ENCODE data around the gene TPM4.
A peak's percentile ranks its signal among the peaks of the same experiment; 100 is the strongest.
"Not testable (repeated sequence)": the region's sequence is repeated elsewhere in the genome, so short reads cannot be mapped to it uniquely, and the experiment has no call there.

The TPM4 gene

DNA sequence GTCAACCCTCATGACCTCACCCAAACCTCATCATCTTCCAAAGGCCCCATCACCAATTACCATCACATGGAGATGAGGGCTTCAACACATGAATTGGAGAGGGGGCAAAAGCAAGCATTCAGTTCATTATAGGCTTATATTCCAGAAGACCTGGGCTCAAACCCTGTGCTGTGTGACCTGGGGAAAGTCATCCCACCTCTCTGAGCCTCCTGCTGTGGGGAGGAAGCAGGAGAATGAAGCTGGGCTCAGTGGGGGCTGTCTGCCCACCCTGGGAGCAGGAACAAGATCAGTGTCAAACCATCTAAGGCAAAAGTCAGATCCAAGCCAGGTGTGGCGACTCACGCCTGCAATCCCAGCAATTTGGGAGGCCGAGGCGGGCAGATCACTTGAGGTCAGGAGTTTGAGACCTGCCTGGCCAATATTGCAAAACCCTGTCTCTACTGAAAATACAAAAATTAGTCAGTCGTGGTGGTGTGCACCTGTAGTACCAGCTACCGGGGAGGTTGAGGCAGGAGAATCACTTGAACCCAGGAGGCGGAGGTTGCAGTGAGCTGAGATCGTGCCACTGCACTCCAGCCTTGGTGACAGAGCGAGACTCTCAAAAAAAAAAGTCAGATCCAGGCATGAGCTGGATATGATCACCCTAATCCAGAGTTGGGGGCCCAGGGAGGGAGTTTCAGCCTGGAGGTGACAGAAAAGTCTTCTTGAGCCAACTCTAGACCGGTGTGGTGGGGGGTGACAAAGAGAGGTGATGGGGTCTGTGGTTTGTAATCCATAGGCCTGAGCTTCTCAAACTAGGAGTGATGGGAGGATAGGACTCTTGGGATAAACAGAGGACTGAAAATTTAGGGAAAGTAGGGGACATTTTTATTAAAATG is 1.6 kb upstream of the TPM4 start:
- no peak for DNase-seq

DNA sequence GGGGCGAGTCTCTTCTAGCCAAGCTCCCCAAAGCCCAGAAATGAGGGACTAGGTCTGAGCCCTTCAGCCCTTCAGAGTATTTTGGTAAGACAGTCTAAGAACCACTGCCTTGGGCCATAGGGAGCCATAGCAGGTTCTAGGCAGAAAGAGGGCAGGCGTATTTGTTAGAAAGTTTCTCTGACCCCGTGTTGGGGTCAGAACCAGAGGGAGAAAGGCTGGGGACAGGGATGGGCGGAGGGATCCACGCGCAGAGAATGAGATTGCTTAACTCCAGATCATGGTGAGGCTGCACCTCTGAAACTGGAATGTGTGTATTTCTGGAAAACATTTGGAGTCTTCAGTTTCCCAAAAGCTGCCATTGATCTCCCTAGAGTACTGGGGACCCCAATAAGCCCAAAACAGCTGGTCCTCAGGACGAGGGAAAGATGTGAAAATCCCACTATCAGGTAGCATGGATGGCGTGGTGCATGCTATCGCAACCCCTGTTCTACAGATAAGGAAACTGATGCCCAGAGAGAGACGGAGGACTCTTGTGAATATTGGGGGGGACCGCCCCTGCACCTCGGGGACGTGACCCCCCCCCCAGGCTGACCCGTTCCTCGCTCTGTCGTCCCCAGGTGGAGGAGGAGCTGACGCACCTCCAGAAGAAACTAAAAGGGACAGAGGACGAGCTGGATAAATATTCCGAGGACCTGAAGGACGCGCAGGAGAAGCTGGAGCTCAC is 703 bp upstream of the TPM4 start:
- no peak for DNase-seq

GRCh38 chr19:16076958-16077611 is 790 bp downstream of the TPM4 start:
- peak in 1 of 2 experiments; percentile 26 for DNase-seq

- DNase-seq = no peak
Measured at GRCh38 chr19:16077984-16078758, 1.9 kb downstream of the TPM4 start.

DNA sequence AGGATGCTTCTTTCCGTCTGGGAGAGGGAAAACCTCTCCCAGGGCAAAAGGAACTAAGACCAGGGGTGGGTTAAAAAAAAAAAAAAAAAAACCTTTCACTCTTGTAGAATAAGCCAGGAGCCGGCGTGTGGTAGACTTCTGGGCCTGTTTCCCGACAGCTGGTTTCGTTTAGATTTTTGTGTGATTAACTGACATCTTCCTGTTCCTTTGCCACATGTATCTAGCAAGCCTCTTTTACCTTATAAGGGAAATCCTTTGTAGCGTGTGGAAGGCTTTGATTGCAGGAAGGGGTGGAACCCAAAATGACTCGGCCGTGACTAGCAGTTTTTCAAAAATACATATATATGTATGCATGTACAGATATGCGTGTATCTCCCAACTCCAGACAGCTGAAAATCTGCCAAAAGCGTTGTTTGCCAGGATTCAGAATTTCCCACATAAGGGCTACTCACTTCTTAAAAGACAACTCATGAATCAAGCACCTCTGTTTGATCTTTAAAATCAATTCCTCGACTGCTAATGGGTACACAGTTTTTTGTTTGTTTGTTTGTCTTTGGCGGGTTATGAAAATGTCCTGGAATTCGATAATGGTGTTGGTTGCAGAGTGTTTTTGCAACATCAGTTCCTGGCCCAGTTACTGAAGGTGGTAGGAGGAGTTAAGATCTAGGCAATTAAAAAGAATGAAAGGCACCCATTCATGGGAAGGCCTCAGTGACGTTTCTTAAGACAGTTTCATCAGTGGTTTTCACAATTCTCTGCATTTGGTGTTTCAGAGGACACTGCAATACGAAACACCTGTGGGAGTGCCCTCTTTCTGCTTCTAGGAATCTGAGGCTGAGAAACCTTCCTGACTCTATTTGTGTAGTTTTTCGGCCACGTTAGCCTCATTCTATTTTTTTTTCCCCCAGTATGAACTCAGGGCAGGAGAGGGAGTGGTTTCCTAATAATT is 2.7 kb downstream of the TPM4 start:
- DNase-seq = peak; percentile 40 to 80

DNA sequence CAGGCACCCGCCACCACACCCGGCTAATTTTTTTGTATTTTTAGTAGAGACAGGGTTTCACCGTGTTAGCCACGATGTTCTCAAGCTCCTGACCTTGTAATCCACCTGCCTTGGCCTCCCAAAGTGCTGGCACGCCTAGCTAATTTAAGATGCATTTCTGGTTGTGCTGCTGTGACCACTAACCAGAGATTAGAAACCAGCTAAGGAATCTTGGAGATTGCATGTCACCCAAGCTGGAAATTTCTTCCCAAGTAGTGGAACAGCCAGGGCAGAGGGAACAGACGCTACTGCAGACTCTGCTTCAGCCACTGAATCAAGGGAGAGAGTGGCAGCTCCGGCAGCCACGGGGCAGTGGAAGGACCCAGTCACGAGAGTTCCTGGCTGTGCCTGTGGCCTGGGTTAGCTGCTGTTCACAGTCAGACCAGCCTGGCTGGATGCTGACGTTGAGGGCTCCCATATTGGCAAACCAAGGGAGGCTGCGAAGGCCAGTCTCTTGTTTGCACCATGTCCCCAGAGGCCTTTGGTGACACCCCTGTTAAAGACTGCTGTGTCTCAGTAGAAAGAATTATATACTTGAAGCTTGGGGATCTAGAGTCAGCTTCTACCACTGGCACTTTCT is 7.9 kb downstream of the TPM4 start:
- DNase-seq = no peak

DNA sequence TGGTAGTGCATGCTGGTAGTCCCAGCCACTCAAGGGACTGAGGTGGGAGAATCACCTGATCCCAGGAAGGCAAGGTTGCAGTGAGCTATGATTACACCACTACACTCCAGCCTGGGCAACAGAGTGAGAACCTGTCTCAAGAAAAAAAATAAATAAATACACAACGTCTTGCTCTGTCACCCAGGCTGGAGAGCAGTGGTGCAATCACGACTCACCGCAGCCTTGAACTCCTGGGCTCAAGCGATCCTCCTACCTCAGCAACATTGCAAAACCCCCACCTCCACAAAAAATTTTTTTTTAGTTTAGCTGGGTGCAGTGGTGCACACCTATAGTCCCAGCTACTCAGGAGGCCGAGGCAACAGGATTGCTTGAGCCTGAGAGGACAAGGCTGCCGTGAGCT is 8.8 kb downstream of the TPM4 start:
- DNase-seq = no peak

- DNase-seq = not testable (repeated sequence)
Measured at GRCh38 chr19:16087404-16087803, 11.1 kb downstream of the TPM4 start.

- no peak for DNase-seq
Measured at GRCh38 chr19:16087940-16088339, 11.6 kb downstream of the TPM4 start.

GRCh38 chr19:16088351-16089009 is 12.2 kb downstream of the TPM4 start:
- DNase-seq = no peak

- no peak for DNase-seq
Measured at GRCh38 chr19:16089010-16089846, 12.9 kb downstream of the TPM4 start.

DNA sequence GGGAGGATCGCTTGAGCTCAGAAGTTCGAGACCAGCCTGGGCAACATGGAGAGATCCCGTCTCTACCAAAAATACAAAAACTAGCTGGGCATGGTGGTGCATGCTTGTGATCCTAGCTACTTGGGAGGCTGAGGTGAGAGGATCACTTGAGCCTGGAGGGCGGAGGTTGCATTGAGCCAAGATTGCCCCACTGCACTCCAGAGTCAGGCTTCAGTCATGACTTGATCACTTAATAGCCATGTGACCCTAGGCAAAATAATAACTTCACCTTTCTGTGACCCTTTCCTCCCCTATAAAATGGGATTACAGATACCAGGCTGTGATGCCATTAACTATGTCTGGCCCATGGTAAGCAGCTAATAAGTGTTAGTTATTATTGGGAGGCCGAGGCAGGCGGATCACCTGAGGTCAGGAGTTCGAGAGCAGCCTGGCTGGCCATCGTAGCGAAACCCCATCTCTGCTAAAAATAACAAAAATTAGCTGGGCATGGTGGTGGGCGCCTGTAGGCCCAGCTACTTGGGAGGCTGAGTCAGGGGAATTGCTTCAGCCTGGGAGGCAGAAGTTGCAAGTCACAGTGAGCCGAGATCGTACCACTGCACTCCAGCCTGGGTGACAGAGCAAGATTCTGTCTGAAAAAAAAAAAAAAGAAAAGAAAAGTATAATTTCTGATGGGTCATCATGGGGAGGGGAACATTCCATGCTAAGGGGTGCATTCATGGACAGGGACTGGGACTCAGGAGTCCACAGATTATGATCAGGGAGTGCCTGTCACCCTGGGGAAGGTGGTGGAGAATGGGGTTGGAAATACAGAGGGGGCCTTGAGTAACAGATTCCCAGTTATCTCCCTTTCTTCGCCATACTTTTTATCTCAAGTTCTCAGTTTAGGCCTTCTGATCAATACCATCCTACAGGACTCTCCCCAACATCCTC is 15.5 kb downstream of the TPM4 start:
- no peak for DNase-seq

DNA sequence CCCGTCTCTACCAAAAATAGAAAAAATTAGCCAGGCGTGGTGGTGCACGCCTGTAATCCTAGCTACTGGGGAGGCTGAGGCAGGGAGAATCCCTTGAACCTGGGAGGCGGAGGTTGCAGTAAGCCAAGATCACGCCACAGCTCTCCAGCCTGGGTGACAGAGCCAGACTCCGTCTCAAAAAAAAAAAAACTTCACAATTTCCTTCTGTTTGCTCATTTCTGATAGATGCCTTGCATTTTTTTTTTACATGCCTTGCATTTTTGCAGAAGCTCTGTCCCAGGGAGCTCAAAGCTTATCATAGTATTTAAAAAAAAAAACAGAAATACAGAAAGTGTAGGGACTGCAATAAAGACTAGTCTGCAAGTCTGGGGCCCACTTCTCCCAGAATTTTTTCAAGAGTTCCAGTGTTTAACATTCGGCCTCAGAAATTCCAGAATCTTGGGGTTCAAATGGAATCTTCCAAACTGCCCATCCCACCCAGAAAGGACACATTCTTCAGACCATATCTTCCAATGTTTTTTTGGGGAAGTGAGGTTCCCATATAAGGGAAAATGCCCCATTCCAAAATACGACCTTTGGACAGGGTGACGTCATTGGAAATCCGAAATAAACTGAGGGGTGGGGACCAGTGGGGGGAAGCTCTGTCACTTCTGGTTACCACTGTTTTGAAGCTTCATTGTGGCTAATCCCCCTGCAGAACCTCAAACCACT is 18.2 kb downstream of the TPM4 start:
- no peak for DNase-seq

DNA sequence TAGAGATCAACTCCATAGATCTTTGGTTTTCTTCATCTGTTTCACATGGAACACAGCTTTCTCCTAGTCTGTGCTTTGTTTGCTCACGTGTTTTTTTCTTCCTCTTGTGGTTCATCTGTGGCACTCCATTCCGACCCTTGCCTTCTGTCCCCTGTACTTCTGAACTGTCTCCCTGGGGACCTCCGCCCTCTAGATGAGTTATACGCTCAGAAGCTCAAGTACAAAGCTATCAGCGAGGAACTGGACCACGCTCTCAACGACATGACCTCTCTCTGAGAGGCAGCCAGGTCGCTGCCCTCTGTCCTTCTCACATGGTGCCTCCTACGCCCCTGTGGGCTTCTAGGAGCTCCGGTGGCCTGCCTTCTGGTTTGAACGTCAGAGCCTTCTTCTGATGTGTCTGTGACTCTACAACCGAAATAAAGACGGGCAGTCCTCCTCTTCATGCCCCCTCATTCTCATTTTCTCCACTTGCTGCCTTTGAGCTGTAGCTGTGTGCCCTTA is 18.8 kb downstream of the TPM4 start:
- no peak for DNase-seq

DNA sequence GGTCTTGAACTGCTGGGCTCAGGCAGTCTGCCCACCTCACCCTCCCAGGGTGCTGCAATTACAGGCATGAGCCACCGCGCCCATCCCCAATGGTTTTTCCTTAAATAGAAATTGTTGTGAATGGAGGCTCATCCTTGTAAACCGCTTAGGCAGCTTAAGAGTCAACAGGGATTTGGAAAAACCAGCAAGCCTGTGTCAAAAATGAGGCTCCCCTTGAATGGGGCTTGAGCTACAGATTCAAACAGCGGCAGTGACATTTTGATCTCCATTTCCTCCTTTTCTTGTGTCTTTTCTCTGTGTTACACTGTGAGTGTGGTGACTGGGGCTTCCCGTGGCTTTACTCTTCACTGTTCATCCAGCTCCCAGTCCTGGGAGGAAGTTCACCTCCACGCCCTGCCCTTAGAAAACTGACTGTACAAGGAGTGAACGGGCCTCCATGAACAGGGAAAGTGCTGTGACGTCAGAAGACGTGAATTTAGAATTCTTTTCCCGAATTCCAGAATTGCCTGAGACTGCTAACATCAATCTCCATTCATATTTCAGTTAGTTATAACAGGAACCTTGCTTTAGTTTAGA is 20.1 kb downstream of the TPM4 start:
- DNase-seq = no peak

GRCh38 chr19:16098416-16098768 is 22.1 kb downstream of the TPM4 start:
- DNase-seq = no peak

DNA sequence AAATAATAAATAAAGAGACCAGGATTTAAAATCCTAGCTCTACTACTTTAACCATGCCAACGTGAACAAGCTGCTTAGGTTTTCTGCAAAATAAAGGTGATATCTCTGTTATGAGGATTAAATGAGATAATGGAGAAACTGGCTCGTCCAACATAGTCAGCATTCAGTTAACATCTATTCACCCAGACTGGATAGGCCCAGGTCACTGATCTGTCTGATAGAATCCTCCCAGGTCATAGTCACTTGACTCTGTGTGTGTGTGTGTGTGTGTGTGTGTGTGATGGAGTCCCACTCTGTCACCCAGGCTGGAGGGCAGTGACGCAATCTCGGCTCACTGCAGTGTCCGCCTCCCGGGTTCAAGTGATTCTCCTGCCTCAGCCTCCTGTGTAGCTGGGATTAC is 22.5 kb downstream of the TPM4 start:
- no peak for DNase-seq

Data from stimulated activated CD4-positive, alpha-beta T cell treated with anti-CD3 and anti-CD28 coated beads, Interleukin-4, amount 100 ng/mL, for 4 hours (primary cell).